Measurements from ENCODE around the gene RIMBP2. TPM values are rescaled to one million over a fixed set of nuclear protein-coding genes. Genes with fewer than 3 reads are reported as not detected.
"Not testable (repeated sequence)": the region's sequence is repeated elsewhere in the genome, so short reads cannot be mapped to it uniquely, and the experiment has no call there.

RIMBP2 gene
- total and polyA plus RNA-seq, 3 experiments from 2014 or later, result not detected

- Histone ChIP-seq H3K27me3 (ENCODE audit: insufficient read depth, low read length, poor library complexity, severe bottlenecking) (no peaks in the 10 kb centered on the region), H3K4me3 (ENCODE audit: low read length) (no peak overlapping the region), H3K27ac (ENCODE audit: low read depth, low read length) (no peak overlapping the region), H3K36me3 (ENCODE audit: insufficient read depth, low read length) (no peaks in the 10 kb centered on the region), H3K4me1 (ENCODE audit: insufficient read depth, low read length) (no peaks in the 10 kb centered on the region), H3K9me3 (ENCODE audit: low read length) (no peaks in the 10 kb centered on the region)
- CTCF ChIA-PET, result no interaction called here
- peaks cover 0 to 5% (median 0%) of the 10 kb centered on the region in 5 donors for H3K9me3 Mint-ChIP-seq
- DNase-seq, result no peak
- no peaks in the 10 kb centered on the region for H3K4me1 Mint-ChIP-seq
- no peak overlapping the region for H3K27ac Mint-ChIP-seq
- H3K4me3 Mint-ChIP-seq, result no peak overlapping the region
- POLR2A ChIA-PET, result no interaction called here
- H3K27me3 Mint-ChIP-seq, result peaks cover 1 to 5% of the 10 kb centered on the region in 2 donors
- H3K36me3 Mint-ChIP-seq, result no peaks in the 10 kb centered on the region
Observed at GRCh38 chr12:130649101-130650045, 66.7 kb downstream of the RIMBP2 start.

DNA sequence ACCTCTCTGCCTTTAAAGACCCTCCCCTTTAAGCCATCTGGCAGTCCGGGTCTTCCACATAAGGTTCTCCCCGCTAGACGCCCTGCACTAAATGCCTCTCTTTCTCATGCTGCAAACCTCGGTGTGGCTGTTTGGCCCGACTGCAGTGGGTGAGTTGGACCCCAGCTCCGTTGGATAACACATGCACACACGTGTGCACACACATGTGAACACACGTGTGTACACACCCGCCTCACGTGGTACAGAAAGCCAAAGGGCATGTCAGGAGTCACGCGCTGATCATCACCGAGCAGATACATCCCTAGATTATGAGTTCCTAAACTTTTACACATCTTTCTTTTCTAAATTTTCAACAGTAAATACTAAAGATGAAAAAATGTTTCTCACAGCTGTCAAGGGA lies 68.3 kb downstream of the RIMBP2 start:
- Histone ChIP-seq H3K27ac (ENCODE audit: low read depth, low read length) (no peak overlapping the region), H3K9me3 (ENCODE audit: low read length) (no peaks in the 10 kb centered on the region), H3K4me1 (ENCODE audit: insufficient read depth, low read length) (no peaks in the 10 kb centered on the region), H3K27me3 (ENCODE audit: insufficient read depth, low read length, poor library complexity, severe bottlenecking) (no peaks in the 10 kb centered on the region), H3K4me3 (ENCODE audit: low read length) (no peak overlapping the region), H3K36me3 (ENCODE audit: insufficient read depth, low read length) (no peaks in the 10 kb centered on the region)
- POLR2A ChIA-PET, result no interaction called here
- Mint-ChIP-seq H3K4me1 (no peaks in the 10 kb centered on the region), H3K36me3 (no peaks in the 10 kb centered on the region), H3K27ac (no peak overlapping the region), H3K27me3 (peaks cover 0 to 1% of the 10 kb centered on the region in 2 donors), H3K4me3 (no peak overlapping the region), H3K9me3 (peaks cover 0 to 3% (median 0%) of the 10 kb centered on the region in 5 donors)
- DNase-seq, result no peak
- CTCF ChIA-PET, result no interaction called here

DNA sequence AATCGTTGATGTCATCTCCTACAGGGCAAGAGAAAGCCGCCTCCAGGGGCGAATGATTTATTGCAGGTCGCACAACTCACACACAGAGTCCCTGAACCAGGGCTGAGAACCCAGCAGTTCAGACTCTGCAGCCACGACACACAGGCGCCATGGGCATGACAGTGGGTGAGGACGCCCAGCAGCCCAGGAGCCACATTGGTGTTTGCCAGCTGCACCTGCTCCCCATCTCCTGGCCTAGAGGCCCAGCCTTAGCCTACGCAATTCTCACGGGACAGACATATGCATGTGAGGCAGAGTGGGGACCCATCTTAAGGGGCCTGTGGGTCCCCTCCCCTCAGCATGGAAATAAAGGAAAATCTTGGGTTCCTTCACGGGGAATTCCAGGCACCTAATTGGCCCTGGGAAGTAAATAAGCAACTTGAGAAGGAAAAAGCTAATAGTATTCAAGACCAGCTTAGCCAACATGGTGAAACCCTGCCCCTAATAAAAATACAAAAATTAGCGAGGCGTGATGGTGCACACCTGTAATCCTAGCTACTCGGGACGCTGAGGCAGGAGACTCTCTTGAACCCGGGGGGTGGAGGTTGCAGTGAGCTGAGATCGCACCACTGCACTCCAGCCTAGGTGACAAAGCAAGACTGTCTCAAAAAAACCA lies 69.3 kb downstream of the RIMBP2 start:
- Histone ChIP-seq H3K27ac (ENCODE audit: low read depth, low read length) (no peak overlapping the region), H3K36me3 (ENCODE audit: insufficient read depth, low read length) (no peaks in the 10 kb centered on the region), H3K4me3 (ENCODE audit: low read length) (no peak overlapping the region), H3K4me1 (ENCODE audit: insufficient read depth, low read length) (no peaks in the 10 kb centered on the region), H3K9me3 (ENCODE audit: low read length) (no peaks in the 10 kb centered on the region), H3K27me3 (ENCODE audit: insufficient read depth, low read length, poor library complexity, severe bottlenecking) (no peaks in the 10 kb centered on the region)
- no peaks in the 10 kb centered on the region for H3K36me3 Mint-ChIP-seq
- DNase-seq, result no peak
- H3K4me3 Mint-ChIP-seq, result no peak overlapping the region
- H3K9me3 Mint-ChIP-seq, result peaks cover 0 to 3% (median 0%) of the 10 kb centered on the region in 5 donors
- H3K4me1 Mint-ChIP-seq, result no peaks in the 10 kb centered on the region
- ChIA-PET POLR2A (no interaction called here), CTCF (no interaction called here)
- no peak overlapping the region for H3K27ac Mint-ChIP-seq
- no peaks in the 10 kb centered on the region for H3K27me3 Mint-ChIP-seq

- H3K4me3 ChIP-seq (ENCODE audit: low read length); H3K4me1 Mint-ChIP-seq; H3K9me3 Mint-ChIP-seq; POLR2A ChIA-PET; H3K4me1 ChIP-seq (ENCODE audit: insufficient read depth, low read length); H3K36me3 ChIP-seq (ENCODE audit: insufficient read depth, low read length); H3K27me3 ChIP-seq (ENCODE audit: insufficient read depth, low read length, poor library complexity, severe bottlenecking); H3K9me3 ChIP-seq (ENCODE audit: low read length); DNase-seq; CTCF ChIA-PET; H3K27me3 Mint-ChIP-seq; H3K27ac Mint-ChIP-seq; H3K4me3 Mint-ChIP-seq; H3K36me3 Mint-ChIP-seq; H3K27ac ChIP-seq (ENCODE audit: low read depth, low read length): not testable (repeated sequence)
Observed at GRCh38 chr12:130646191-130646590, 69.9 kb downstream of the RIMBP2 start.

- POLR2A ChIA-PET, result no interaction called here
- no peak overlapping the region for H3K4me3 Mint-ChIP-seq
- Histone ChIP-seq H3K4me1 (ENCODE audit: insufficient read depth, low read length) (no peaks in the 10 kb centered on the region), H3K27ac (ENCODE audit: low read depth, low read length) (no peak overlapping the region), H3K36me3 (ENCODE audit: insufficient read depth, low read length) (no peaks in the 10 kb centered on the region), H3K9me3 (ENCODE audit: low read length) (no peaks in the 10 kb centered on the region), H3K27me3 (ENCODE audit: insufficient read depth, low read length, poor library complexity, severe bottlenecking) (no peaks in the 10 kb centered on the region), H3K4me3 (ENCODE audit: low read length) (no peak overlapping the region)
- H3K9me3 Mint-ChIP-seq, result peaks cover 0 to 3% (median 0%) of the 10 kb centered on the region in 5 donors
- H3K27me3 Mint-ChIP-seq, result peaks cover 0 to 3% of the 10 kb centered on the region in 2 donors
- CTCF ChIA-PET, result no interaction called here
- H3K36me3 Mint-ChIP-seq, result no peaks in the 10 kb centered on the region
- no peaks in the 10 kb centered on the region for H3K4me1 Mint-ChIP-seq
- no peak for DNase-seq
- H3K27ac Mint-ChIP-seq, result no peak overlapping the region
Observed at GRCh38 chr12:130645751-130646150, 70.3 kb downstream of the RIMBP2 start.

GRCh38 chr12:130644566-130644965 lies 71.5 kb downstream of the RIMBP2 start:
- DNase-seq, result no peak
- Mint-ChIP-seq H3K4me1 (no peaks in the 10 kb centered on the region), H3K4me3 (no peak overlapping the region), H3K27ac (no peak overlapping the region), H3K36me3 (no peaks in the 10 kb centered on the region), H3K9me3 (no peaks in the 10 kb centered on the region), H3K27me3 (peaks cover 0 to 3% of the 10 kb centered on the region in 2 donors)
- Histone ChIP-seq H3K27ac (ENCODE audit: low read depth, low read length) (no peak overlapping the region), H3K4me3 (ENCODE audit: low read length) (no peak overlapping the region), H3K36me3 (ENCODE audit: insufficient read depth, low read length) (no peaks in the 10 kb centered on the region), H3K9me3 (ENCODE audit: low read length) (no peaks in the 10 kb centered on the region), H3K4me1 (ENCODE audit: insufficient read depth, low read length) (no peaks in the 10 kb centered on the region), H3K27me3 (ENCODE audit: insufficient read depth, low read length, poor library complexity, severe bottlenecking) (no peaks in the 10 kb centered on the region)
- POLR2A ChIA-PET, result no interaction called here
- CTCF ChIA-PET, result no interaction called here

- no peak overlapping the region for H3K27ac ChIP-seq (ENCODE audit: low read depth, low read length)
- H3K36me3 ChIP-seq (ENCODE audit: insufficient read depth, low read length), result no peaks in the 10 kb centered on the region
- no peak for DNase-seq
- Mint-ChIP-seq H3K4me1 (no peaks in the 10 kb centered on the region), H3K9me3 (no peaks in the 10 kb centered on the region), H3K27me3 (peaks cover 0 to 3% of the 10 kb centered on the region in 2 donors), H3K27ac (no peak overlapping the region), H3K36me3 (no peaks in the 10 kb centered on the region), H3K4me3 (no peak overlapping the region)
- H3K4me1 ChIP-seq (ENCODE audit: insufficient read depth, low read length), result no peaks in the 10 kb centered on the region
- H3K27me3 ChIP-seq (ENCODE audit: insufficient read depth, low read length, poor library complexity, severe bottlenecking), result no peaks in the 10 kb centered on the region
- no peaks in the 10 kb centered on the region for H3K9me3 ChIP-seq (ENCODE audit: low read length)
- ChIA-PET POLR2A (no interaction called here), CTCF (no interaction called here)
- H3K4me3 ChIP-seq (ENCODE audit: low read length), result no peak overlapping the region
Observed at GRCh38 chr12:130644146-130644545, 72.0 kb downstream of the RIMBP2 start.

GRCh38 chr12:130642856-130643255 lies 73.2 kb downstream of the RIMBP2 start:
- Histone ChIP-seq H3K9me3 (ENCODE audit: low read length) (no peaks in the 10 kb centered on the region), H3K27me3 (ENCODE audit: insufficient read depth, low read length, poor library complexity, severe bottlenecking) (no peaks in the 10 kb centered on the region), H3K36me3 (ENCODE audit: insufficient read depth, low read length) (no peaks in the 10 kb centered on the region), H3K4me3 (ENCODE audit: low read length) (no peak overlapping the region), H3K27ac (ENCODE audit: low read depth, low read length) (no peak overlapping the region), H3K4me1 (ENCODE audit: insufficient read depth, low read length) (no peaks in the 10 kb centered on the region)
- no peak for DNase-seq
- H3K27me3 Mint-ChIP-seq, result peaks cover 0 to 3% of the 10 kb centered on the region in 2 donors
- no peaks in the 10 kb centered on the region for H3K4me1 Mint-ChIP-seq
- no peaks in the 10 kb centered on the region for H3K36me3 Mint-ChIP-seq
- ChIA-PET CTCF (no interaction called here), POLR2A (no interaction called here)
- H3K9me3 Mint-ChIP-seq, result no peaks in the 10 kb centered on the region
- H3K4me3 Mint-ChIP-seq, result no peak overlapping the region
- H3K27ac Mint-ChIP-seq, result no peak overlapping the region

All from CD8-positive, alpha-beta memory T cell (primary cell).